NB4 (cell line): ENCODE data around the gene P2RX7.

Source experiments
- DNase-seq: peaks from one replicate; pipeline ENCODE4 v3.0.0; 2010; ENCODE audit warnings: low read depth
- H3K4me3 ChIP-seq: one replicate; pipeline ENCODE4 v1.5.1; 2011; ENCODE audit warnings: mild to moderate bottlenecking, low read depth, low read length, moderate library complexity
- MYC ChIP-seq: IDR thresholded peaks from 2 replicates; pipeline ENCODE4 v1.6.1; 2011; ENCODE audit warnings: low read depth, low read length
- POLR2A ChIP-seq: IDR thresholded peaks from 2 replicates; pipeline ENCODE4 v1.6.1; 2011; ENCODE audit warnings: mild to moderate bottlenecking; ENCODE audit not compliant: insufficient read length; ENCODE audit errors: extremely low read depth
- TF ChIP-seq, protein P1 (sequence below): IDR thresholded peaks from one replicate; pipeline ENCODE4 v1.5.1; 2012; ENCODE audit warnings: low read depth, low read length
- TF ChIP-seq, protein P2 (sequence below): IDR thresholded peaks from 2 replicates; pipeline ENCODE4 v1.6.1; 2011; ENCODE audit warnings: low read depth, low read length

P2RX7 gene

DNA sequence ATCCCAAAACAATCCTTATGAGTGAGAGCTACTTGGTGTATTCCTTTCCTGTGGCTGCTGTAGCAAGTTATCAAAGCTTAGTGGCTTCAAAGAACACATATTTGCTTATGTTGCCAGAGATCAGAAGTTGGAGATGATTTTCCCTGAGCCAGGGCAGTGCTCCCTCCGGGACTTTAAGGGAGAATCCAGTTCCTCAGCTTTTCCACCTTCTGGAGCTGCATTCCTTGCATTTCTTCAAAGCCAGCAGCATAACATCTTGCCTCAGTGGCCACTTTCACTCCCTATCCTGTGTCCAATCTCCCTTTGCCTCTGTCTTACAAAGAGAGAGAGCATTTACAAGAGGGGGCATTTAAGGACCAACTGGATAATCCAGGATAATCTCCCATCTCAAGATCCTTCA, 33.7 kb downstream of the P2RX7 start:
- DNase-seq: no peak
- no peak overlapping the region for H3K4me3 ChIP-seq
- no peak for TF ChIP-seq POLR2A
- TF ChIP-seq, protein P1, sequence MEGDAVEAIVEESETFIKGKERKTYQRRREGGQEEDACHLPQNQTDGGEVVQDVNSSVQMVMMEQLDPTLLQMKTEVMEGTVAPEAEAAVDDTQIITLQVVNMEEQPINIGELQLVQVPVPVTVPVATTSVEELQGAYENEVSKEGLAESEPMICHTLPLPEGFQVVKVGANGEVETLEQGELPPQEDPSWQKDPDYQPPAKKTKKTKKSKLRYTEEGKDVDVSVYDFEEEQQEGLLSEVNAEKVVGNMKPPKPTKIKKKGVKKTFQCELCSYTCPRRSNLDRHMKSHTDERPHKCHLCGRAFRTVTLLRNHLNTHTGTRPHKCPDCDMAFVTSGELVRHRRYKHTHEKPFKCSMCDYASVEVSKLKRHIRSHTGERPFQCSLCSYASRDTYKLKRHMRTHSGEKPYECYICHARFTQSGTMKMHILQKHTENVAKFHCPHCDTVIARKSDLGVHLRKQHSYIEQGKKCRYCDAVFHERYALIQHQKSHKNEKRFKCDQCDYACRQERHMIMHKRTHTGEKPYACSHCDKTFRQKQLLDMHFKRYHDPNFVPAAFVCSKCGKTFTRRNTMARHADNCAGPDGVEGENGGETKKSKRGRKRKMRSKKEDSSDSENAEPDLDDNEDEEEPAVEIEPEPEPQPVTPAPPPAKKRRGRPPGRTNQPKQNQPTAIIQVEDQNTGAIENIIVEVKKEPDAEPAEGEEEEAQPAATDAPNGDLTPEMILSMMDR: no peak

DNA sequence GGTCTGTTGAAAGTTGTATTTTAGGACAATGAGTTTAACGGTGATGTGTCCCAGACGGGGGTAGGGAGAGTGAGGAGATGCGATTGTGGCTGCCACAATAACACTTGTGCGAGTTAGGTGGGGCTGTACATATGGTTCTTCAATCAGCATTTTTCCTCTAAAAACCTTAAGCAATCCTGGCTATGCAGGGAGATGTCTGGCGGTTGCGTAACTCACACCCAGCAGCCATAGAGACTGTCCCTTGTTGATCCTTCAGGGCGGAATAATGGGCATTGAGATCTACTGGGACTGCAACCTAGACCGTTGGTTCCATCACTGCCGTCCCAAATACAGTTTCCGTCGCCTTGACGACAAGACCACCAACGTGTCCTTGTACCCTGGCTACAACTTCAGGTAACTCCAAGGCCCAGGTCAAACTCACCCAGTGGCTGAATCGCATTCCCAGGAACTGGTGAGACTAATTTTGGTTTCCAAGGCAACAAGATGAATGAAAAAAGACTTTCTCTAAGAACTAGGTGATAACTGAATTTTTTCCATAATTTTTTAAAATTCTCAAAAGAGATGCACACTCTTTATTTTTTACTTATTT, 34.6 kb downstream of the P2RX7 start:
- TF ChIP-seq MYC (no peak), POLR2A (no peak)
- TF ChIP-seq, protein P2, sequence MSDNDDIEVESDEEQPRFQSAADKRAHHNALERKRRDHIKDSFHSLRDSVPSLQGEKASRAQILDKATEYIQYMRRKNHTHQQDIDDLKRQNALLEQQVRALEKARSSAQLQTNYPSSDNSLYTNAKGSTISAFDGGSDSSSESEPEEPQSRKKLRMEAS: no peak
- TF ChIP-seq, protein P1: no peak
- no peak overlapping the region for H3K4me3 ChIP-seq
- peak; percentile 51 for DNase-seq

DNA sequence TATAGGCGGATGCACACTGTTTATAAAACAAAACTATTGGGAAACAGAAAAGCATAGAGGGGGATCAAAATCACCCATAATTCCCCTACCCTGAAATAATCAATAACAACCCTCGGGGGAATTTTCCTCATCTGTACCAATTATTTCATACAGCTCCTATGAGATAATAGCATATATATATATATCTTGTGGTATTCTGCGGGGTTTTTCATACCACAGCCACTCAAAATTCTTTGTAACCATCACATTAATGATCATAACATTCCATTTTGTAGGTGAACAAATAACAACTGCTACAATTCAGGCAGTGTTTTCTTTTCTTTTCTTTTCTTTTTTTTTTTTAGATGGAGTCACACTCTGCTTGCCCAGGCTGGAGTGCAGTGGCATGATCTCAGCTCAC, 35.3 kb downstream of the P2RX7 start:
- DNase-seq: no peak
- TF ChIP-seq, protein P1: no peak
- TF ChIP-seq, protein P2: no peak
- TF ChIP-seq POLR2A (no peak), MYC (no peak)
- H3K4me3 ChIP-seq: no peak overlapping the region

DNA sequence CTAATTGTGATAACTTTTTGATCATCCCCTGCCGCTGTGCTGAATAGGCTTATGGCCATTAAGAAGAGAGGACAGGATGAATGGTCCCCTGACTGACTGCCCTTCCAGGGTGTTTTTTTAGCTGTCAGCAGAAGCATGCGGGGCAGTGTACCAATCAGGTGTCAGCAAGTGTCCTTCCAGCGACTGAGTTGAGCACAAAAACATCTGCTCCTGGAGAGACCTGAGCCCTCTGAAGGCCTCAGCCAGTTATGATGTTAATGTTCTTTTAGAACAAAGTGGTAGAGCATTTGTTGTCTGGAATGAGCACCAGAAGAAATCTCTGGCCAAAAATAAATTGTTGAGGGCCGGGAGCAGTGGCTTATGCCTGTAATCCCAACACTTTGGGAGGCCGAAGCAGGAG, 37.5 kb downstream of the P2RX7 start:
- no peak for DNase-seq
- TF ChIP-seq MYC (no peak), POLR2A (no peak)
- TF ChIP-seq, protein P2: no peak
- TF ChIP-seq, protein P1: no peak
- no peak overlapping the region for H3K4me3 ChIP-seq

DNA sequence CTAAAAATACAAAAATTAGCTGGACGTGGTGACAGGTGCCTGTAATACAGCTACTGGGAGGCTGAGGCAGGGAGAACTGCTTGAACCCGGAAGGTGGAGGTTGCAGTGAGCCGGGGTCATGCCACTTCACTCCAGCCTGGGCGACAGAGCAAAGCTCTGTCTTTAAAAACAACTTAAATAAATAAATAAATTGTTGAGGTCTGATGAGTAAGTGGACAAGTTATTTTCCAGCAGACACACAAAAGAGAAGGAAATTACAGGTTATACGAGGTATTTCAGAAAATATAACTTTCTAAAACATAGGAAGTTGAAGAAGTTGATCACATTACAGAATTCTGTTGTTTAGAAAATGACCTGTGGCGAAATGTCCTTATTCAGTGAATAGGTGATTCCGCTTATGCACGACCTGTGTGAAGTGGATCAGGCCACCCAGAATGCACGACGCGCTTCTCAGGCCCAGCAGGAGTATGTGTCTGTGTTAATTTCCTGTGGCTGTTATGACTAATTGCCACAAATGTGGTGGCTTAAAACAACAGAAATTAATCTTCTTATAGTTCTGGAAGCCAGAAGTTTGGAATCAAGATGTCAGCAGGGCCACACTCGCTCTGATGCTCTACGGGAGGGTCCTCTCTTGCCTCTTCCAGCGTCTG, 38.1 kb downstream of the P2RX7 start:
- DNase-seq: peak; percentile 72

More for the DNA sequence above, 38.1 kb downstream of the P2RX7 start:
- TF ChIP-seq MYC (no peak), POLR2A (no peak)
- TF ChIP-seq, protein P1: no peak
- TF ChIP-seq, protein P2: no peak
- H3K4me3 ChIP-seq: no peak overlapping the region
